ENCODE data around the gene UTP15. TPM values are rescaled to one million over a fixed set of nuclear protein-coding genes. Genes with fewer than 3 reads are reported as not detected.

Gene UTP15
- total RNA-seq, 1 donor from 2014 or later: 14.1 TPM

DNA sequence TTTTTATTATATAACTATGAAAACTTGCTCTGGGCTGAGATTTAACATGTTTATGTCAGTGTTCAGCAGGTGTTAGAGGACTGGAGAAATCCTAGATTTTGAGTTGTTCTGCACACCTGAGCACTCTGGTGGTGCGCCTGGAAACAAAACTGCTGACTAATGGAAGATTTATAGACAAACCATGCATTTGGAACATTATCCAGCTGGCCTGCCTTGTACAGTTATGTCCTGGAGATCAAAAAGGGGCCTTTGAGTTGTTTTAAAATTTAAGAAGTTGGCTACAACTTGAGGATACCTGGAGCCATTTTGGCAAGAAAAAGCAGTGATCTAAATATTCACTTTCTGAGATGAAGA, 54.8 kb downstream of the UTP15 start:
- no peak for DNase-seq (ENCODE audit: low read depth in 2 of 2)

GRCh38 chr5:73623060-73623459, 57.5 kb downstream of the UTP15 start:
- DNase-seq (ENCODE audit: low read depth in 2 of 2): no peak

DNA sequence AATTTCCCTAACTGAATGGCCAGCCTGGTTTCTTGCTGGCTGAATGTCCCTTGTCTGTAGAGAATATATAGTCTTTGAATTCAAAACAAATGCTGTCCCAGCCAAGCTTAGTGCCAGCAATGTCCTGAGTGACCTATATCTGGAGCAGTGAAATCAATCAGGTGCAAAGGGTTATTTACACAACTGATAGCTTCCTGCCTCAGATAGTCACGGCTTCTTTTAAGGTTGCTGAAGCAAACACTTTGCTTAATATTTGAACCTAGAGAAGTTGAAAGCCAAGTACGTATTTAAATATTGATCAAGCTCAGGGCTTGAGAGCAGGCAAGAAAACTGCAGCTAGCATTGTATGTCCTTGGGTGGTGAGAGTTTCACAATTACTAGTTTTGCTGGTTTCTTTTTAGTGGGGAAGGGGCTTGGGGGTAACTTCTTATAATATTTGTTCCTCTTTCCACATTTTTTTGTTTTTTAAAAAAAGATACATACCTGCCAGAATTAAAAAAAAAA, 58.4 kb downstream of the UTP15 start:
- DNase-seq (ENCODE audit: low read depth in 2 of 2): no peak

DNA sequence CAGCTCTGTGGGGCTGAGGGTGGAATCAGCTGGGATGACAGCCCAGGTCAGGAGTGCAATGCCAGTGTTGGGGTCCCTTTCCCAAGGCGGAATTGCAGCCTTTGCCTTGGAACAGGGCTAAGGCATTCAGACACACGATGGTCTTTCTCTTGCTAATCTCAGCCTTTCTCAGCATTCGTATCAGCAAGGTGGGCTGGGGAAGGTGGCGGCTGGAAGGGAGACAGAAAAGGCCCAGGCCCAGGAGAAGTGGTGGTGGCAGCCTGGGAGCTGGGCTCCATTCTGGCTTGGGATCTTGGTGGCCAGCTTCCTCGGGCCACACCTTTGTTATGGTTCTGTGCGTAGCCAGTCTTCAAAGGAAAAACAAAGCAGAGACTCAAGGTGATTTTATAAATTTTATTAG, 59.3 kb downstream of the UTP15 start:
- DNase-seq (ENCODE audit: low read depth in 2 of 2): no peak

GRCh38 chr5:73625372-73625943, 59.9 kb downstream of the UTP15 start:
- DNase-seq (ENCODE audit: low read depth in 2 of 2): peak; percentile 32 to 36

DNA sequence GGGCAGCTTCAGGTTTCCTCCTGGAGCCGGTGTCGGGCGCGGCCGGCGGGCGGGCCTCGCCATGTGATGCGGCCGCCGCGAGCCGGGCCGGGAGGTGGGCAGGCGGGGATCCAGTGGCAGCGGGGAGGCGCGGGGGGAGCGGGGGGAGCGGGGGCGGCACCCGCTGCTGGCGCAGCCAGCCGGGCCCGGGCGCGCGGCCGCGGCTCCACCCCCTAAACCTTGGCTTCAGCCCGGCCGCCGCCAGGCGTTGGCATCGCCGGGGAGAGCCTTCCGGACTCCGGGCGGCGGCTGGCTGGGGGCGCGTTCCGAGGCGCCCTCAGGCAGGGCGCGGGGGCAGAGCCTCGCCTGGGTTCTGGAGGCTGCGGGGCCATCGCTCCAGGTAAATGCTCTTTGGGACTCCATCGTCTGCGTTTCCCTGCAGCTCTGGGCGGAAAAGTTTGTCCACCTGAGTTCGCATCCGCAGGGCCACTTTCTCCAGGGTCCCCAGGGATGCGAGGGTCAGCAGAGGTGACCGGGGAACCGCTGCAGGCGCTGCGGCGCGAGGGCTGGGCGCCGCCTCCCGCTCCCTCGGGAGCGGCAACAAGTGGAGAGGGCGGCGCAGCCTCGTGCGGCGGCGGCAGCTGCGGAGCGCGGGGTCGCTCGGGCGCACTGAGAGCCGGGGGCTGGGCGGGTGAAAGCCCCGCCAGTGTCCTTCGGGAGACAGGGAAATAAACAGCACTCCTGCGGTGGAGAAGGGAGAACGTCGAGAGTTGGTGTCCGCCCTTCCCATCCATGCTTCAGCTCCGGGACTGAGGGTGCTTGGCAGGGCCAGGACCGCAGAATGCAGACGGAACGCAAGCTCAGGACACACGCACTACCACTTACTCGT, 60.6 kb downstream of the UTP15 start, which contains the start of gene ARHGEF28:
TSS of gene ARHGEF28 (plus strand) at position 253 of the 868 bp plus-strand sequence. CDS start 58,656 bp downstream, outside the sequence.
- DNase-seq (ENCODE audit: low read depth in 2 of 2): peak; percentile 70 to 74

DNA sequence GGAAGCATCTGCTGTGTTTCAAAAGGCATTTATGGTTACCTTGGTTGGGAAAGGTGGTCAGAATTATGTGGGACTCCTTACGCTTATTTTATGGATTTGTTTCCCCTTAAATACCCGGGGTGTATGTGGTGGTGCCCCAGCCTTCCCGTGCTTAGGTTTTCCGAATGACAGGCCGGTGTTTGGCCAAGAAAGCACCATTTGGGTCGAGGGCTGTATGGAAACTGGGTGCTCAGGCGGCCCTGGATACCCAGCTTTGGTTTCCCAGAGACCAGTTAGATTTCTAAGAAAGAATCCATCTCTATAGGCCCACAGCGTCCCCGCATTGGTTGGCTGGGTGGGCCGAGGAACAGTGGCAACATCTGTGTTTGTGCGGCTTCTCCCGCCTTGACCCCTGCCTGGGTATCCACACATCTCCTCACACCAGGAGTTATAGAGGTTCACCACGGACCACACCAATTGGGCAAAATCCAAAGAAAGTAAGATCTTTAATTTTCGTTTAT, 61.3 kb downstream of the UTP15 start:
- no peak for DNase-seq (ENCODE audit: low read depth in 2 of 2)

GRCh38 chr5:73629456-73629855, 63.9 kb downstream of the UTP15 start:
- no peak for DNase-seq (ENCODE audit: low read depth in 2 of 2)

- no peak for DNase-seq (ENCODE audit: low read depth in 2 of 2)
Observed at GRCh38 chr5:73630765-73631164, 65.2 kb downstream of the UTP15 start.

DNA sequence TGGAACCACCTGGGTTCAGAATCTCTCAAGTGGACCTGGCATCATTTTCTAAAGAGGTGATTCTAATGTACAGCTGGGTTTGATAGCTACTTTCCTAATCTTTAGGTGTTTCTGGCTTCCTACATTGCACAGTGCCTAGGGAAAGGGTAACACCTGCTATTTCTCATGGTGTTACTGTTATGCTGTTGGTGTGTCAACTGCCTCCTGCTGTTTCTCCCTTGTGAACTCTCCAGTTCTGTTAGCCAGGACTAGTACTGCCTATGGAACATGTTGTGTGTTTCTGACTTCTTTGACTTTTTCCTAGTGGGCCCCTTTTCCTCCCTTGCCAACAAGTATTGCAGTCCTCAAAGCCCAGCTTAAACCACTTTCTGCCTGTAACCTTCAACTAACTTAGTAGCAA, 66.0 kb downstream of the UTP15 start:
- DNase-seq (ENCODE audit: low read depth in 2 of 2): no peak

Other genes starting within 250 kb of the UTP15 start
- 0.22 TPM in 1 of 2 replicates, not detected in the other for gene FOXD1, start 117.0 kb upstream of the UTP15 start, total RNA-seq
- gene BTF3, start 67.3 kb upstream of the UTP15 start, total RNA-seq: 193 and 250 TPM in 2 replicates
- 11.3 TPM in 2 replicates for gene ANKRA2, start 104 bp upstream of the UTP15 start, total RNA-seq
- gene ARHGEF28, start 60.5 kb downstream of the UTP15 start, total RNA-seq: 49.3 and 83.1 TPM in 2 replicates

Data from lung microvascular endothelial cell (primary cell).